ENCODE measurements around the gene ITPR2.

The ITPR2 gene

DNA sequence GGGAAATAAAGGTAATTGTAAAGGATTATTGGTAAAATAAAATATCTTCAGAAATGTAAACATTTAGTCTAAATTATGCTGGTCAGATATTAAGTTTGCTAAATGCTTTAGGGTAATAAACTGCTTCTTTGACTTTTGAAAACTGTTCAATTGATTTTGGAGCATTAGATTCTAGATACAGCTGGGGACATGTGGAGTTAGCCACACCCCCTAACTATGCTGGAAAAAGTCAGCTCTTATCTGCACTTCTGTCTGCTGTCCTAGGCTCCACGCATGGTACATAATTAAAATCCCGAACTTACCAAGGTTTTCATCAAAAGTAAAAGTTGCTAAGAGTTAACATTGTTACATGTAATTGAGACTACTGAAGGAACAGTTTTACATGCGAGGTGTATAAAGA lies 78.8 kb downstream of the ITPR2 start:
- DNase-seq (no peak), ATAC-seq (no peak)

DNA sequence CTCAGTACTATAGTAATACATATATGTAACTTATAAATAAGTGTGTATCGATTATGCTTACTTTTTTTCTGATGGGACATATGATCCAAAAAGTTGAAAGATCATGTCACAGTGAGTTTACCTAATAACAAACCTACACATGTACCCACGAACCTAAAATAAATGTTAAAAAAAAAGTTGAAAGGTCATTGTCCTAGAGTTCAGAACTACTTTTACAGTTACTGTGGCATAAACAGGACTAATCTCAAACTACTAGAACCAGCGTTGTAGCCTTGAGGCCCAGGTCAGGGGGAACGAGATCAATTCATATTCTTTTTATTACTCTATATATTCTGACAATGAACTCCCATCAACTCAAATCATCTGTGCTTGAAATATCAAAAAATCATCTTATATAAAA lies 81.8 kb downstream of the ITPR2 start:
- DNase-seq (no peak), ATAC-seq (no peak)

GRCh38 chr12:26750531-26751175 lies 82.3 kb downstream of the ITPR2 start:
- peak; percentile 23 for DNase-seq
- ATAC-seq, result no peak

DNA sequence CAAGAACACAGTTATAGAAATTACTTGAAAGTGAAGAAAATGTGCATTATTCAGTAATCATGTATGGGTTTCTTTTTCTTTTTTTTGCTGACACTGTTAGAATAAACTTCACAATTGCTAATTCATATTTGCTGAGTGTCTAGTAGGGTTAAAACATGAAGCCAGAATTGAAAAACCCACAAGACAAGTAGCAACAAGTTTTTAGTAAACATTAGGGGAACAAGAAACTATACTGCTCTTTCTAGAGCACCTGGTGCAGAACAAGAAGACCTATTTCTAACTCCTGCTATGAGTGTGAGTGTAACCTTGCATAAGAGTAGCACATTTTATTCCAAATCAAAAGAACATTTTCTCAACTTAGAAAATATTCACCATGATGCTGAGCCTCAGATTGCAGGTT lies 83.2 kb downstream of the ITPR2 start:
- ATAC-seq, result no peak

GRCh38 chr12:26748741-26749431 lies 84.1 kb downstream of the ITPR2 start:
- DNase-seq (no peak), ATAC-seq (peak; percentile 68)

More for the DNA sequence above, 83.2 kb downstream of the ITPR2 start:
- DNase-seq, result no peak

GRCh38 chr12:26748412-26748740 lies 84.6 kb downstream of the ITPR2 start:
- ATAC-seq (no peak), DNase-seq (no peak)

DNA sequence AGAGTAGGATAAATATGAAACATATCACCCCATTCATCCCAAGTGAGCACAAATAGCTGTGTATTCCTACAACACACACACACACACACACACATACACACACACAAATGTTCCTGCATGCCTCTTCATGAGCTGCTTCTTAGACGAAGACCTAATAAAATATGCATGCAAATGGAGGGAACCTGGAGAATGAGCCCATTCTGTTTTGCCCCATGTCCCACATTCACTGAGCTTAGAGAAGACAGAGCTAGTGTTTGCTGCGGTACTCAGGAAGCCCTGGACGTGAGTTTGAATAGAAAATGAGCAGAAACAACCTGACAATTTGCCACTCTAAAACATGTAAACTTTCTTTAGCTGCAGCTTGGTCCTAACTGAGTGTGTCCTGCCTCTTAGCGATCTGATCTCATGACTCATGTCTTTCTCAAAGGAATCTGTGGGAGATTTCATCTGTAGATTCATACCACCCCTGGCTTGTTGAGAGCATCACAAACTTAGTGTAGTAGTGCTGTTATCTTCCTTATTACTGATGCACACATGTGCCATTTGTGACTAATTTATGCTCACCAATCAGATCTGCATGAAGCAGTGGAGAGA lies 86.8 kb downstream of the ITPR2 start:
- no peak for DNase-seq
- ATAC-seq, result peak; percentile 58

DNA sequence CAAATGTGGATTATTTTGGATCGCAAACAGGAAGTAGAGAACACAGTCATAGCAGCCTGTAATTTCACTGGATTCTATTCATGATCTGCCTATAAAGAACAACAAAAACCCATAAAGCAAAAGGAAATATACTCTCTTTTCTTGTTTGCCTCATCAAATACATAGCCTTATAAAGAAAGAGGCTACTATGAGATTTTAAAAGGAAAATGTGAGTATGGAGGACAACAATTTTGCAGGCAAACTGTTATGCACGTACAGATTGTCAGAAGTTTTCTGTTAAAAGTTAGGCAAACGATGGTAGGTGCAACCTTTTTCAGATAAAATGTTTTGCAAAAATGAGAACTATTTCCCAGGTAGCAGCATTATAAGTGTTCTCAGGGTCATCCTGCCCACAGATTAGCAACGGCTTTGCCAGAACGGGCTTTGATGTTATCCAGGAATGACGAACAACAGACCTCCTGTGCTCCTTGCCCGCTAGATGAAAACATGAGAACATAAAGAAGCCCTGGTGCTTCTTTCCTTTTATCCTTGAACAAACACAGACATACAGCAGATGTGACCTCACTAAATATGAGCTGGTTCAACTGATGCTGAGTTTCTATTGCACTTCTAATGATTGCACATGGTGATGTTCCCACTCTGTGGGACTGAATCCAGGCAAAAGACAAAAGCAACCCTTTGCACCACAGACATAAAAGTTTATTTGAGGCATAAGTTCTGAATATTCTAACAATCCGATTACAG lies 88.1 kb downstream of the ITPR2 start:
- ATAC-seq (no peak), DNase-seq (no peak)

DNA sequence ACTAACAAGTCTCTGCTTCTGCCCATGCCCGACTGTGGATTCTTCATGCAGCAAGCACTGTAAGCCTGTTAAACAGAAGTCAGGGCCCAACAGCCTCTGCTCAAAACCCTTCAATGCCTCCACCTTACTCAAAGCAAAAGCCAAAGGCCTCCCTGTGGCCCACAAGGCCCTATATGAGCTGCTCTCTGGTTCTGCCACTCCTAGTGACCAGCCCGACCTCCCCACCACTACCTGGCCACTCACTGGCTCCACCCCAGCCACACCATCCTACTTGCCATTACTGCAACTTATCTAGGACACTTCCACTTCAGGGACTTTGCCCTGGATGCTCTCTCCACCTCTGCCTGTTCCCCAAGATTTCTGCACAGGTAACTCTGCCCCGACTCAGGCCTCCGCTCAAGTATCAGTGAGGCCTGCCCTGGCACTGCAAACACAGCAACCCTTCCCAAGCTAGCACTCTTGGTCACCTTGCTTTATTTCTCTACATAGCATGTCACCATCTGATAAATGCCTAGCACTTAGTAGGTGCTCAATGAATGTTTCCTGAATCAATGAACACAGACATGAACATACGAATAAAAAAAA lies 88.9 kb downstream of the ITPR2 start:
- ATAC-seq, result no peak
- DNase-seq, result no peak

- ATAC-seq, result no peak
- no peak for DNase-seq
Measured at GRCh38 chr12:26741584-26742227, 91.3 kb downstream of the ITPR2 start.

GRCh38 chr12:26740991-26741390 lies 92.0 kb downstream of the ITPR2 start:
- ATAC-seq (no peak), DNase-seq (no peak)

DNA sequence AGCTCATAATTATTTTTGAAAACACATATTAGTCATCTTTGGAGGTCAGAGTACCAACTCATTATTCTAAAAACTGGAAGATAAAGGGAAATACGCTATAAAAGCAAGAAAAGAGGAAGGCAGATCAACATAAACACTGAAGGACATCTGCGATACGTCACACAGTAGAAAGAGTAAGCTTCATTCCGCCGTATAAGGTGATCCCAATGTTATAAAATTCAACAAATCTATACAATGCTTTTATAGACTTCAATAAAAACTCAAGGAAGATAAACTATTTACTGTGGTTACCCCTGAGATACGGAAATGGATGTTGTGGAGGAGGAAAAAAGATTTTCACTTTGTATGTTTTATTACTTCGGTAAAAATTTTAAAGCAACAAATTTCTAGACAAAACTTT lies 92.6 kb downstream of the ITPR2 start:
- ATAC-seq (no peak), DNase-seq (no peak)

GRCh38 chr12:26737487-26738030 lies 95.4 kb downstream of the ITPR2 start:
- DNase-seq (no peak), ATAC-seq (no peak)

DNA sequence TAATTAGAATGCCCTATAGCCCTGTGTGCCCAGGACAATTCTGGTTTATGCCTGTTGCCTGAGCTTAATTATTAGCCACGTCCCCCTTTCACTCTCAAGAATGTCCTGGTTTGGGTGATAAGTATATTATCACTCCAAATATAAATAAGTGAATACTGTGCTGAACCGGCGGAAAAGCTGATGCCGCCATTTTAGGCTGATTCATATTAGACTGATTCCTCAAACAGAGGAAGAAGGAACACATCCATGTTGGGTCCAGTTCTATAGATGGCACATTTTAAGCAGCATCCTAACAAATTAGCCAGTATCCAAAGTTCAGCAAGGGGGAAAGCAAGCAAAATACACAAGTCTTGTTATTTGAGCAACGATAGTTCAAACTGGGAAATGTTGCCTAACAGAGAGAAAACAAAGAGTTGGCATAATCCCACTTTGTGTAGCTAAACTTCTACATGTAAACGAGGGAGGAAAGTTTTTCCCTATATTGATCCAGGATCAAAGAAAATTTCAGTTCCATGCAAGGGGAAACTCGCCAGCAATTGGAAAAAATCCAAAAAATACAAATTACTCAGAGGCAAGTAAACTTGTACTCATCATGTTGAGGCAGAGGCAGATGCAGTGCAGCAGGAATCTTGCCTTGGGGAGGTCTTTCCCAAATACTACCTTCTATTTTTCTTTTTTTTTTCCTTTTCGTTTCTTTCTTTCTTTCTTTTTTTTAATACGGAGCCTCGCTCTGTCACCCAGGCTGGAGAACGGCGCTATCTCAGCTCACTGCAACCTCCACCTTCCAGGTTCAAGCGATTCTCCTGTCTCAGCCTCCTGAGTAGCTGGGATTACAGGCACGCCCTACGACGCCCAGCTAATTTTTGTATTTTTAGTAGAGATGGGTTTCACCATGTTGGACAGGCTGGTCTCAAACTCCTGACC lies 96.2 kb downstream of the ITPR2 start:
- ATAC-seq, result no peak
- DNase-seq, result no peak

DNA sequence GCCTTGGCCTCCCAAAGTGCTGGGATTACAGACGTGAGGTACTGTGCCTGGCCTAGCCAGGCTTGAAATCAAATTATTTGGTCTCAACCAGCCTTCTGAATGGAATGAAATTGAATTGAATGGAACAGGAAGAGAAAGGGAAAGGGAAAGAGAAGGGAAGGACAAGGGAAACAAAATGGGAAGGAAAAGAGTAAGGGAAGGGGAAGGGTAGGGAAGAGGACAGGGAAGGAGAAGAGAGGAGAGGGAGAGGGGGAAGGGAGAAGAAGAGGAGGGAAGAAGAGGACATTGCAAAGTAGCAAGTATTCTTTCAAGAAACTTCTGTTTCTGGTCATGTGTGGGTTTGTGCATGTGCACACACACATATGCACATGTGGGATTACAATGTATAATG lies 97.8 kb downstream of the ITPR2 start:
- ATAC-seq (no peak), DNase-seq (no peak)

GRCh38 chr12:26734510-26735248 lies 98.3 kb downstream of the ITPR2 start:
- DNase-seq (no peak), ATAC-seq (no peak)

DNA sequence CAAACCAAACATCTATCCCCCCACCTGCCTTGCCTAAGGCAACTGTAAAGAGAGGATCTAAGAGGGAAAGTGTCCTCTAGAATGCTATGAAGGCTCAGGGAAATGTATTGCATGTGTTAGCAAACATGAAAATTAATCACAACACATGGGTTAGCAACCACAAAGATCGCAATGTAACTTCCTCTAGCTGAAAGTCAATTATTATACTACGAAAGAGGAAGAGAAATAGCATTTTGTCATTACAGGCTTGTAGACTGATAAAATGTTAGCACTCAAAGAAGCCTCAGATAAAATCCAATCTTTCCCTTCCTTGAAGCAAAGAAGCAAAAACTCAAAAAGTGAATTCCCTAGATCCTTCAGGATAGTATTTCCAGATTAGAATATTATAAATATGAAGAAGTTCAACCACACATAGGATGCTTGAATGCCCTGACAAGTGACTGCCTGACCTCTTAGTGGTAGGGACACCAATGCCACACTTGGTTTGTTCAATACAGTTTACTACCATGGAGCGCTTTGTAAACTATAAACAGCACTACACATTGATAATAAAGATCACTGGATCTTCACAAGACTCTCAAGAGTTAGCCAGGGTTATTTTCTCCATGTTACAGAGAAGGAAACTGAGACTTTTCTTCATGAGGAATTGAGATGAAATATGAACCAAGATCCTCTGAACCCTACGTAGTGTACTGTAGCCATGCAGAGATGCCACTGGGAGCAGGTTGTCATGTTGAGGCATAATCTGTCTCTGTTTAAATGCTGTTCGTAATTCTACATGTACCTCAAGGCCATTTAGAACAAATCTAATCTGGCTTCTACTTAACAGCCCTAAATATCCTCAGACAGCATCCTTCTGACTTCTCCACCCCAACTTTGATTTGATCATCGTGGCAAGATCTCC lies 100.7 kb downstream of the ITPR2 start:
- DNase-seq (no peak), ATAC-seq (no peak)

GRCh38 chr12:26730481-26731350 lies 102.3 kb downstream of the ITPR2 start:
- no peak for DNase-seq

More at GRCh38 chr12:26730481-26731350, 102.3 kb downstream of the ITPR2 start:
- ATAC-seq, result no peak
